Measurements from ENCODE around the gene MICAL2.

Gene MICAL2, protein sequence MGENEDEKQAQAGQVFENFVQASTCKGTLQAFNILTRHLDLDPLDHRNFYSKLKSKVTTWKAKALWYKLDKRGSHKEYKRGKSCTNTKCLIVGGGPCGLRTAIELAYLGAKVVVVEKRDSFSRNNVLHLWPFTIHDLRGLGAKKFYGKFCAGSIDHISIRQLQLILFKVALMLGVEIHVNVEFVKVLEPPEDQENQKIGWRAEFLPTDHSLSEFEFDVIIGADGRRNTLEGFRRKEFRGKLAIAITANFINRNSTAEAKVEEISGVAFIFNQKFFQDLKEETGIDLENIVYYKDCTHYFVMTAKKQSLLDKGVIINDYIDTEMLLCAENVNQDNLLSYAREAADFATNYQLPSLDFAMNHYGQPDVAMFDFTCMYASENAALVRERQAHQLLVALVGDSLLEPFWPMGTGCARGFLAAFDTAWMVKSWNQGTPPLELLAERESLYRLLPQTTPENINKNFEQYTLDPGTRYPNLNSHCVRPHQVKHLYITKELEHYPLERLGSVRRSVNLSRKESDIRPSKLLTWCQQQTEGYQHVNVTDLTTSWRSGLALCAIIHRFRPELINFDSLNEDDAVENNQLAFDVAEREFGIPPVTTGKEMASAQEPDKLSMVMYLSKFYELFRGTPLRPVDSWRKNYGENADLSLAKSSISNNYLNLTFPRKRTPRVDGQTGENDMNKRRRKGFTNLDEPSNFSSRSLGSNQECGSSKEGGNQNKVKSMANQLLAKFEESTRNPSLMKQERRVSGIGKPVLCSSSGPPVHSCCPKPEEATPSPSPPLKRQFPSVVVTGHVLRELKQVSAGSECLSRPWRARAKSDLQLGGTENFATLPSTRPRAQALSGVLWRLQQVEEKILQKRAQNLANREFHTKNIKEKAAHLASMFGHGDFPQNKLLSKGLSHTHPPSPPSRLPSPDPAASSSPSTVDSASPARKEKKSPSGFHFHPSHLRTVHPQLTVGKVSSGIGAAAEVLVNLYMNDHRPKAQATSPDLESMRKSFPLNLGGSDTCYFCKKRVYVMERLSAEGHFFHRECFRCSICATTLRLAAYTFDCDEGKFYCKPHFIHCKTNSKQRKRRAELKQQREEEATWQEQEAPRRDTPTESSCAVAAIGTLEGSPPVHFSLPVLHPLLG

GRCh38 chr11:12110201-12110713 lies at the start of gene MICAL2:
TSS of gene MICAL2 (plus strand) at chr11:12110590. CDS start at chr11:12162156, 51,566 bp downstream.
- DNase-seq (ENCODE audit: low read depth, low spot score) = peak; percentile 55

GRCh38 chr11:12061851-12062560 lies 48.4 kb upstream of the MICAL2 start:
- no peak for DNase-seq (ENCODE audit: low read depth, low spot score)

DNA sequence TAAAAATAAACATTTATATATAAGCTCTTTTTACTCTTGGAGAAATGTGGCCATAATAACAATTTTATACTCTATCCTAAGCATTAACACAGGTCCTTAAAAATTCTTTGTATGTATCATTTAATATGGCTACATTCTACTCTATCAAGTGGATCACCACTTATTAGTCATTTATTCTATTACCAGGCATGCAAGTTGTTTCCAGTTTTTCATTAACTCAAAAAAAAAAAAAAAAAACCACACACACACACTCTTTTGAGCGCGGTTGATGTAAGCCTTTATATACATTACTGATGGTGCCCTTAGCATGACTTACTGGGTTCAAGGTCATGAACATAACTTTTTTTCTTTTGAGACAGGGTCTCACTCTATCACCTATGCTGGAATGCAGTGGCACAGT lies 47.1 kb upstream of the MICAL2 start:
- no peak for DNase-seq (ENCODE audit: low read depth, low spot score)

GRCh38 chr11:12064136-12064953 lies 46.0 kb upstream of the MICAL2 start:
- DNase-seq (ENCODE audit: low read depth, low spot score) = no peak

- no peak for DNase-seq (ENCODE audit: low read depth, low spot score)
Measured at GRCh38 chr11:12064954-12065280, 45.5 kb upstream of the MICAL2 start.

- DNase-seq (ENCODE audit: low read depth, low spot score) = no peak
Measured at GRCh38 chr11:12066056-12066798, 44.2 kb upstream of the MICAL2 start.

GRCh38 chr11:12066799-12067508 lies 43.4 kb upstream of the MICAL2 start:
- DNase-seq (ENCODE audit: low read depth, low spot score) = no peak

DNA sequence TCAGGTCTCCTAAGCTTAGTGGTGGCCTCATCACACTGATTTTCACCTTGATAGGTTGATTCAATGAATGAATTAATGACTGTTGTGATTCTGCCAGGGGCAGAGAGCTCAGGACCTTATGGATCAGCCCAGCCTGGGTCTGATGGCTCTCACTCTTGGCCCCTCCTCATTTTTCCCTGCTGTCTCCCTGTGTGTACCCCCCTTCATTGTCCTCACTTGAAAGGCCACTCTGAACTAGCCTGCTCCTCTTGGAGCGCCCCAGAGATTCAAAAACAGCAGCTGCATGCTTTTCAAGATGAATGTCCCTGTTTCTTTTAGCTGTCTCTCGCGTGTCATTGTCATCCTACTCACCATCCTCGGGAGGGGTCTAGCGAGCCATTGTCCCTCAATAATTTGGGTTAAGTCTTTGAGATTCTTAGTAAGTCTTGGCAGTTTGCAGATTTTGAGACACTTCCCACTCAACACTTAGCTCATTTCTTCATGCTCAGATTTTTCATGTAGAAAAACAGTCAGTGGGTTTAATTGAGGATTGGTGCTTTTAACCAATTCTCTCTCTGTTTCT lies 42.5 kb upstream of the MICAL2 start:
- no peak for DNase-seq (ENCODE audit: low read depth, low spot score)

- DNase-seq (ENCODE audit: low read depth, low spot score) = no peak
Measured at GRCh38 chr11:12069066-12069676, 41.2 kb upstream of the MICAL2 start.

- no peak for DNase-seq (ENCODE audit: low read depth, low spot score)
Measured at GRCh38 chr11:12070446-12071267, 39.7 kb upstream of the MICAL2 start.

GRCh38 chr11:12071574-12071973 lies 38.8 kb upstream of the MICAL2 start:
- no peak for DNase-seq (ENCODE audit: low read depth, low spot score)

DNA sequence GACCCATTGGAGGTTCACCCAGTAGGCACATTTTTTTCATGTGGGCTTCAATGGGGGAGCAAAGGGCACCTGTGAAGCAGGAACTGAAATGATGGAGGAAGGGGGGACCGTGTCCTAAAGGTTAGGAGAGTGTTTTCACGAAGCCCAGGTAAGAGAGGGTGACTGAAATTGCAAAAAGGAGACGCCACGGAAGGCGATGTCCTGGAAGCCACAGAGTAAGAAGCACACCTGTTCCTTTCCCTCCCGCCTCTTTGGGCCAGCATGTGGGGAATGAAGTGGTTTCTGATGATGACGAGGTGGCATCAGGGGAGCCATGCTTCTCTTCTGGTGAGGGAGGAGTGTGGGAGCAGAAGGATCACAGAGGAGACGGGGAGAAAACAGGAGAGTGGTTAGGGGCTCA lies 37.0 kb upstream of the MICAL2 start:
- no peak for DNase-seq (ENCODE audit: low read depth, low spot score)

- no peak for DNase-seq (ENCODE audit: low read depth, low spot score)
Measured at GRCh38 chr11:12073886-12074285, 36.5 kb upstream of the MICAL2 start.

DNA sequence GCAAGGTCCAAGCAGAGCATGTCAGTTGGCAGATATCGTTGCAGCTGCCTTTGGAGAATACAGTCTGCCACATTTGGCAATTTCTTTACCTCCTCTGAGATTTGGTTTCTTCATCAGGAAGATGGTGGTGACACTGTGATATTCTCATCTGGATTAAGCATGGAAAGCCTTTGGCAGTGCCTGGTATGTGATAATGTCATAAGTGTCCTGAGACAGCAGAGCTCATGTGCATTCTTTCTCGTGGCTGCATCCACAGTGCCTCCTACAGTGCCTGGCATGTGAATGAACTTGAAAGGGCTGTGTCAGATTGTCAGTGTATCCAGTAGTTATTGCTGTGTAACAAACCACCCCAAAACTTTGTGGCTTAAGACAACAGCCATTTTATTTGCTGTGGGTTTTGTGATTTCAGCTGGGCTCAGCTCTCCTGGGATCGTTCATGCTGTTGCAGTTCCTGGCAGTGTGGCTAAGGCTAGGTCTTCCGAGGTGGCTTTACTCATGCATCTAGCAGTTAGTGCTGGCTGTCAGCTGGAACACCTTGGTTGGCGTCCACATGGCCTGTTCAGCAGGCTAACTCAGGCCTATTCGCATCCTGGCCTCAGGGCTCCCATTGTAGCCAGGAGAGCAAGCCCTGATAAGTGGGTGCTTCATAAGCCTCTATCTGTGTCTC lies 35.7 kb upstream of the MICAL2 start:
- no peak for DNase-seq (ENCODE audit: low read depth, low spot score)

- DNase-seq (ENCODE audit: low read depth, low spot score) = no peak
Measured at GRCh38 chr11:12075291-12075690, 35.1 kb upstream of the MICAL2 start.

DNA sequence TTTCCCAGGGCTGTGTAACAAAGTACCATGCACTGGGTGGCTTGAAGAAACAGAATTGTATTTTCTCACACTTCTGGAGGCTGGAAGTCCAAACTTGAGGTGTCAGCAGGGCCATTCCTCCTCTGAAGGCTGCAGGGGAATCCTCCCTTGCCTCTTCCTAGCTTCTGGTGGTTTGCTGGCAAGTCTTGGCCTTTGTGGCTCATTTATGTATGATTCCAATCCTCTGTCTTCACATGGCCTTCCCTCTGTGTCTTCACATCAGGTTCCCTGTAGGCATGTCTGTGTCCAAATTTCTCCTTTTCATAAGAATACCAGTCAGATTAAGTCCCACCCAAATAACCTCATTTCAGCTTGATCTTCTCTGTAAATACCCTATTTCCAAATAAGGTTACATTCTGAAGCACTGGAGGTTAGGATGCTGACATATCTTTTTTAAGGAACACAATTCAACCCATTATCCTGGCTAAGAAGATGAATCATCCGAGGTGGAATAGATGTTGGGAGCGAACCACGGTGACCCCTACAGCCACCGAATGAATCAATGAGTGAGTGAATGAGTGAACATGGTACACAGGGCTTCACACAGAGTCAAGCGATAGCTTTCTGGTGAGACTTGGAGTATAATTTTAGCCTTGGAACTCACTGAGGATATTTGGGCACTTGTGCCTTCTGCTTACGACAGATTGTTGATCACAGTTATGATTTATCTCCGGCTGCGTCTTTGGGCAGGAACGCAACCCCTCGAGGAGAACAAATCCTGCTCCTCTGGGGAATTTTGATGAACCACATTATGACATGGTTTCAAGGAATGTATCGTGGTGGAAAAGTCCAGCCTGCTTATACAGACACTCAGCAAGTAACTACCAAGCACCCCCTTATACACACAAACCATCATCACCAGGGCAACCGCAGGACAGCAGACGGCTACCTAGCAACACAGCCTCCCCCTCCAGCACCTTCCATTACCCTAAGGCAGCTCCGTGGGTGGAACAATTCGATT lies 34.3 kb upstream of the MICAL2 start:
- no peak for DNase-seq (ENCODE audit: low read depth, low spot score)
